Measurements from ENCODE around the gene STAG1. TPM values are rescaled to one million over a fixed set of nuclear protein-coding genes. Genes with fewer than 3 reads are reported as not detected.

Gene STAG1
- total and polyA plus RNA-seq, 2 experiments from 2014 or later, result 9.0 to 21.9 TPM

DNA sequence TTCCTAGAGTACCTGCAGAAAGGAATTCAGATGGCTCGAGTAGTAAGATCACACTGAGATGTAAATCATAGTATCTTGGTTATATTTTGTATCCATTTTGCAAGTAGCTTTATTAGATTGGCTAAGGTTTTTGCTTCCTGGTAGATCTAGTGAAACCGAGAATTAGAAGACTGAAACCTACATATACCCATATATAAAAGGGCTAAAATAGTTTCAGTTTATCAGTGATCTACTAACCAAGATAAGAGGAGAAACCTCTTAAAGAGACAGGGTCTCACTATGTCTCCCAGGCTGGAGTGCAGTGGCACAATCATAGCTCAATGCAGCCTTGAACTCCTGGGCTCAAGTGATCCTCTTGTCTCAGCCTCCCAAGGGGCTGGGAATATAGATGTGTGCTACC lies 366.7 kb downstream of the STAG1 start:
- Histone ChIP-seq H4K20me1 (replicated peaks; ENCODE audit: insufficient read depth) (no peaks in the 10 kb centered on the region), H2AFZ (no peak overlapping the region), H3K9me2 (ENCODE audit: insufficient read depth) (no peaks in the 10 kb centered on the region), H3K4me2 (no peak overlapping the region), H3K36me3 (ENCODE audit: insufficient read depth) (no peaks in the 10 kb centered on the region), H3K27me3 (ENCODE audit: insufficient read depth) (no peaks in the 10 kb centered on the region), H3K4me3 (no peak overlapping the region), H3K4me1 (ENCODE audit: insufficient read depth) (no peaks in the 10 kb centered on the region), H3K27ac (ENCODE audit: low read depth) (no peak overlapping the region), H3F3A (replicated peaks; ENCODE audit: low read depth) (no peaks in the 10 kb centered on the region), H3K79me2 (replicated peaks; ENCODE audit: insufficient read depth) (no peaks in the 10 kb centered on the region)
- no peak for DNase-seq (ENCODE audit: low spot score)
- no peaks in the 10 kb centered on the region for H3K27me3 Mint-ChIP-seq (ENCODE audit: insufficient read depth, low read depth, poor library complexity)
- no peak for TF ChIP-seq REST (IDR thresholded peaks at IDR 0.05; ENCODE audit: unreplicated experiment)
- no peak for TF ChIP-seq NANOG (IDR thresholded peaks at IDR 0.05; ENCODE audit: borderline replicate concordance)
- TF ChIP-seq STAT1 (IDR thresholded peaks at IDR 0.05; ENCODE audit: unreplicated experiment), result no peak
- TF ChIP-seq, protein P1, sequence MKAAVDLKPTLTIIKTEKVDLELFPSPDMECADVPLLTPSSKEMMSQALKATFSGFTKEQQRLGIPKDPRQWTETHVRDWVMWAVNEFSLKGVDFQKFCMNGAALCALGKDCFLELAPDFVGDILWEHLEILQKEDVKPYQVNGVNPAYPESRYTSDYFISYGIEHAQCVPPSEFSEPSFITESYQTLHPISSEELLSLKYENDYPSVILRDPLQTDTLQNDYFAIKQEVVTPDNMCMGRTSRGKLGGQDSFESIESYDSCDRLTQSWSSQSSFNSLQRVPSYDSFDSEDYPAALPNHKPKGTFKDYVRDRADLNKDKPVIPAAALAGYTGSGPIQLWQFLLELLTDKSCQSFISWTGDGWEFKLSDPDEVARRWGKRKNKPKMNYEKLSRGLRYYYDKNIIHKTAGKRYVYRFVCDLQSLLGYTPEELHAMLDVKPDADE (IDR thresholded peaks at IDR 0.05), result no peak
- TF ChIP-seq ZNF331 (CRISPR knock-in tag; IDR thresholded peaks at IDR 0.05; ENCODE audit: low read depth), result no peak
- no peak for TF ChIP-seq ZNF114 (CRISPR knock-in tag; IDR thresholded peaks at IDR 0.05)
- no peak for TF ChIP-seq JUNB (IDR thresholded peaks at IDR 0.05; ENCODE audit: unreplicated experiment)
- TF ChIP-seq, protein P2, sequence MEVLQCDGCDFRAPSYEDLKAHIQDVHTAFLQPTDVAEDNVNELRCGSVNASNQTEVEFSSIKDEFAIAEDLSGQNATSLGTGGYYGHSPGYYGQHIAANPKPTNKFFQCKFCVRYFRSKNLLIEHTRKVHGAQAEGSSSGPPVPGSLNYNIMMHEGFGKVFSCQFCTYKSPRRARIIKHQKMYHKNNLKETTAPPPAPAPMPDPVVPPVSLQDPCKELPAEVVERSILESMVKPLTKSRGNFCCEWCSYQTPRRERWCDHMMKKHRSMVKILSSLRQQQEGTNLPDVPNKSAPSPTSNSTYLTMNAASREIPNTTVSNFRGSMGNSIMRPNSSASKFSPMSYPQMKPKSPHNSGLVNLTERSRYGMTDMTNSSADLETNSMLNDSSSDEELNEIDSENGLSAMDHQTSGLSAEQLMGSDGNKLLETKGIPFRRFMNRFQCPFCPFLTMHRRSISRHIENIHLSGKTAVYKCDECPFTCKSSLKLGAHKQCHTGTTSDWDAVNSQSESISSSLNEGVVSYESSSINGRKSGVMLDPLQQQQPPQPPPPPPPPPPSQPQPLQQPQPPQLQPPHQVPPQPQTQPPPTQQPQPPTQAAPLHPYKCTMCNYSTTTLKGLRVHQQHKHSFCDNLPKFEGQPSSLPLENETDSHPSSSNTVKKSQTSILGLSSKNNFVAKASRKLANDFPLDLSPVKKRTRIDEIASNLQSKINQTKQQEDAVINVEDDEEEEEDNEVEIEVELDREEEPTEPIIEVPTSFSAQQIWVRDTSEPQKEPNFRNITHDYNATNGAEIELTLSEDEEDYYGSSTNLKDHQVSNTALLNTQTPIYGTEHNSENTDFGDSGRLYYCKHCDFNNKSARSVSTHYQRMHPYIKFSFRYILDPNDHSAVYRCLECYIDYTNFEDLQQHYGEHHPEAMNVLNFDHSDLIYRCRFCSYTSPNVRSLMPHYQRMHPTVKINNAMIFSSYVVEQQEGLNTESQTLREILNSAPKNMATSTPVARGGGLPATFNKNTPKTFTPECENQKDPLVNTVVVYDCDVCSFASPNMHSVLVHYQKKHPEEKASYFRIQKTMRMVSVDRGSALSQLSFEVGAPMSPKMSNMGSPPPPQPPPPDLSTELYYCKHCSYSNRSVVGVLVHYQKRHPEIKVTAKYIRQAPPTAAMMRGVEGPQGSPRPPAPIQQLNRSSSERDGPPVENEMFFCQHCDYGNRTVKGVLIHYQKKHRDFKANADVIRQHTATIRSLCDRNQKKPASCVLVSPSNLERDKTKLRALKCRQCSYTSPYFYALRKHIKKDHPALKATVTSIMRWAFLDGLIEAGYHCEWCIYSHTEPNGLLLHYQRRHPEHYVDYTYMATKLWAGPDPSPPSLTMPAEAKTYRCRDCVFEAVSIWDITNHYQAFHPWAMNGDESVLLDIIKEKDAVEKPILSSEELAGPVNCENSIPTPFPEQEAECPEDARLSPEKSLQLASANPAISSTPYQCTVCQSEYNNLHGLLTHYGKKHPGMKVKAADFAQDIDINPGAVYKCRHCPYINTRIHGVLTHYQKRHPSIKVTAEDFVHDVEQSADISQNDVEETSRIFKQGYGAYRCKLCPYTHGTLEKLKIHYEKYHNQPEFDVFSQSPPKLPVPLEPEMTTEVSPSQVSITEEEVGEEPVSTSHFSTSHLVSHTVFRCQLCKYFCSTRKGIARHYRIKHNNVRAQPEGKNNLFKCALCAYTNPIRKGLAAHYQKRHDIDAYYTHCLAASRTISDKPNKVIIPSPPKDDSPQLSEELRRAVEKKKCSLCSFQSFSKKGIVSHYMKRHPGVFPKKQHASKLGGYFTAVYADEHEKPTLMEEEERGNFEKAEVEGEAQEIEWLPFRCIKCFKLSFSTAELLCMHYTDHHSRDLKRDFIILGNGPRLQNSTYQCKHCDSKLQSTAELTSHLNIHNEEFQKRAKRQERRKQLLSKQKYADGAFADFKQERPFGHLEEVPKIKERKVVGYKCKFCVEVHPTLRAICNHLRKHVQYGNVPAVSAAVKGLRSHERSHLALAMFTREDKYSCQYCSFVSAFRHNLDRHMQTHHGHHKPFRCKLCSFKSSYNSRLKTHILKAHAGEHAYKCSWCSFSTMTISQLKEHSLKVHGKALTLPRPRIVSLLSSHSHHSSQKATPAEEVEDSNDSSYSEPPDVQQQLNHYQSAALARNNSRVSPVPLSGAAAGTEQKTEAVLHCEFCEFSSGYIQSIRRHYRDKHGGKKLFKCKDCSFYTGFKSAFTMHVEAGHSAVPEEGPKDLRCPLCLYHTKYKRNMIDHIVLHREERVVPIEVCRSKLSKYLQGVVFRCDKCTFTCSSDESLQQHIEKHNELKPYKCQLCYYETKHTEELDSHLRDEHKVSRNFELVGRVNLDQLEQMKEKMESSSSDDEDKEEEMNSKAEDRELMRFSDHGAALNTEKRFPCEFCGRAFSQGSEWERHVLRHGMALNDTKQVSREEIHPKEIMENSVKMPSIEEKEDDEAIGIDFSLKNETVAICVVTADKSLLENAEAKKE (CRISPR knock-in tag; IDR thresholded peaks at IDR 0.05), result no peak
- TF ChIP-seq EZH2 (IDR thresholded peaks at IDR 0.05; ENCODE audit: low read depth, unreplicated experiment), result no peak
- no peak for TF ChIP-seq EZH2phosphoT487 (IDR thresholded peaks at IDR 0.05; ENCODE audit: unreplicated experiment)
- TF ChIP-seq, protein P3, sequence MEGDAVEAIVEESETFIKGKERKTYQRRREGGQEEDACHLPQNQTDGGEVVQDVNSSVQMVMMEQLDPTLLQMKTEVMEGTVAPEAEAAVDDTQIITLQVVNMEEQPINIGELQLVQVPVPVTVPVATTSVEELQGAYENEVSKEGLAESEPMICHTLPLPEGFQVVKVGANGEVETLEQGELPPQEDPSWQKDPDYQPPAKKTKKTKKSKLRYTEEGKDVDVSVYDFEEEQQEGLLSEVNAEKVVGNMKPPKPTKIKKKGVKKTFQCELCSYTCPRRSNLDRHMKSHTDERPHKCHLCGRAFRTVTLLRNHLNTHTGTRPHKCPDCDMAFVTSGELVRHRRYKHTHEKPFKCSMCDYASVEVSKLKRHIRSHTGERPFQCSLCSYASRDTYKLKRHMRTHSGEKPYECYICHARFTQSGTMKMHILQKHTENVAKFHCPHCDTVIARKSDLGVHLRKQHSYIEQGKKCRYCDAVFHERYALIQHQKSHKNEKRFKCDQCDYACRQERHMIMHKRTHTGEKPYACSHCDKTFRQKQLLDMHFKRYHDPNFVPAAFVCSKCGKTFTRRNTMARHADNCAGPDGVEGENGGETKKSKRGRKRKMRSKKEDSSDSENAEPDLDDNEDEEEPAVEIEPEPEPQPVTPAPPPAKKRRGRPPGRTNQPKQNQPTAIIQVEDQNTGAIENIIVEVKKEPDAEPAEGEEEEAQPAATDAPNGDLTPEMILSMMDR (conservative IDR thresholded peaks at IDR 0.05; ENCODE audit: low read depth in 2 of 2), result no peak
- TF ChIP-seq CREB1 (CRISPR knock-in tag; IDR thresholded peaks at IDR 0.05; ENCODE audit: low read depth), result no peak
- TF ChIP-seq POLR2AphosphoS5 (IDR thresholded peaks at IDR 0.05; ENCODE audit: low read depth), result no peak
- H3K9me3 Mint-ChIP-seq, result no peaks in the 10 kb centered on the region
- H3K4me3 Mint-ChIP-seq, result no peak overlapping the region
- no peaks in the 10 kb centered on the region for H3K4me1 Mint-ChIP-seq
- ATAC-seq, result no peak
- no peaks in the 10 kb centered on the region for H3K36me3 Mint-ChIP-seq (ENCODE audit: low read depth)
- H3K27ac Mint-ChIP-seq, result no peak overlapping the region
